Activated CD8-positive, alpha-beta T cell treated with anti-CD3 and anti-CD28 coated beads, Interleukin-2, amount 10 ng/mL, durations not matched to agents 7 days and 5 days (primary cell): Measurements from ENCODE around the gene FHIT. TPM values are rescaled to one million over a fixed set of nuclear protein-coding genes. Genes with fewer than 3 reads are reported as not detected.

Source experiments
- ATAC-seq: fragments of 150-1000 bp; cut with Tn5 transposase; one replicate; pipeline ENCODE4 v1.10.0; 2021; ENCODE audit warnings: moderate library complexity
- CTCF ChIA-PET: fragments of 350-600 bp; sonication (Branson Sonifier 250); formaldehyde crosslinking; loops from one replicate; lab custom pipeline; 2021; ENCODE audit warnings: antibody characterized with exemption; lab: Charles Lee
- POLR2A ChIA-PET: fragments of 350-600 bp; sonication (Branson Sonifier 250); formaldehyde crosslinking; loops from one replicate; lab custom pipeline; 2021; ENCODE audit warnings: antibody characterized with exemption; lab: Charles Lee
- DNase-seq: peaks from one replicate; pipeline ENCODE4 v3.0.0-alpha.2; 2020
- H3K27ac Mint-ChIP-seq: one replicate; pipeline ENCODE4 v1.8.0; 2021; ENCODE audit warnings: mild to moderate bottlenecking, mixed read lengths
- H3K27me3 Mint-ChIP-seq: one replicate; pipeline ENCODE4 v1.8.0; 2021; ENCODE audit warnings: low read depth, mixed read lengths
- H3K36me3 Mint-ChIP-seq: one replicate; pipeline ENCODE4 v1.8.0; 2021; ENCODE audit warnings: low read depth, mixed read lengths
- H3K4me1 Mint-ChIP-seq: one replicate; pipeline ENCODE4 v1.8.0; 2021; ENCODE audit warnings: low read depth, mixed read lengths
- H3K4me3 Mint-ChIP-seq: one replicate; pipeline ENCODE4 v1.8.0; 2021; ENCODE audit warnings: mild to moderate bottlenecking, mixed read lengths
- H3K9me3 Mint-ChIP-seq: one replicate; pipeline ENCODE4 v1.8.0; 2022; ENCODE audit warnings: mixed read lengths; ENCODE audit not compliant: insufficient read depth
- total RNA-seq, 2 experiments: library from RNA; stranded (reverse); gene quantifications; one replicate each; pipeline ENCODE4 v1.2.3, GENCODE V29; 2021

Gene FHIT
- total RNA-seq, 2 experiments from 2014 or later = 4.8 TPM

DNA sequence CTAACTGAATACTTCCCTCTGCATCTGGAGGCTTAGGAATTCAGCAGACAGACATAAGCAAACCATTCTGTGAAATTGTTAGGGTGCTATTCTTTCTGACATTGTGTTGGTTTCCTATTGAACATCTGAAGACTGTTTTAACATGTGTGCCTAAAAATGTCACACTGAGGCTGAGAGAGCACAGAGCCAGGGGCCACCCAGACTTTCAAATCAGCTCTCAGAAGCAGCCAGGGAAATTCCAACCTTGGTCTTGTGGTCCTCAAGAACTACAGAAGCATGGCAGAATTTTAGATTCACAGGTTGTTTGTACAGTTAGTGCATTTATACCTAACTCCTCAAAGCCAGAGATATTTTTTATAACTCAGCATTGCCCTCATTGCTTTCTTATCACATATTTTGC, 1272.3 kb downstream of the FHIT start:
- Mint-ChIP-seq H3K27ac (no peak overlapping the region), H3K4me1 (peaks cover 26% of the 10 kb centered on the region)
- CTCF ChIA-PET = interaction anchor here (0.6 to 1.6 kb wide), 2 partner anchors 121 to 347 kb away, joined by 3 to 7 read pairs; no protein-coding TSS in a partner anchor

DNA sequence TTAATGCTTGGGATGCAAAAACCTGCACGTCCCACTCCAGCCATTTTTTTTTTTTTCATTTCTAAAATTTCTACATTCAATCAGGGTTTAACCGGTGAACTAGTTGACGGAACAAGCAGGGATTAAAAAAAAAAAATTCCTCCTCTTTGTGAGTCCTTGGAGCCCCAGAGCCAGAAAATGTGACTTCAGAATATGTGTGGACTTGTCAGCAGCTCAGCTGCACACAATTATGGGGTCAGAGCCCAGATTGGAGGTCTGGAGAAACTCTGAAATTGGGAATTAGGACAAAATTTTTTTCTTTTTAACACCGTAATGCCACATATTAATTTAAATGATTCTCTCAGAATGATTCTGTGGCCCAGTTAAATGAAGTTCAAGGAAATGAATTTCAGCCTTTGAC, 1280.5 kb downstream of the FHIT start:
- DNase-seq = no peak
- no peaks in the 10 kb centered on the region for H3K27me3 Mint-ChIP-seq
- no peak overlapping the region for H3K27ac Mint-ChIP-seq
- peaks cover 3% of the 10 kb centered on the region for H3K36me3 Mint-ChIP-seq
- CTCF ChIA-PET = interaction anchor here (1.5 kb wide), 1 partner anchor 113 kb away, joined by 3 read pairs; no protein-coding TSS in a partner anchor
- peaks cover 5% of the 10 kb centered on the region for H3K9me3 Mint-ChIP-seq
- no peak overlapping the region for H3K4me3 Mint-ChIP-seq
- H3K4me1 Mint-ChIP-seq = no peaks in the 10 kb centered on the region
- ATAC-seq = no peak
- POLR2A ChIA-PET = interaction anchor here (0.6 kb wide), 2 partner anchors 169 to 171 kb away, joined by 3 to 4 read pairs; no protein-coding TSS in a partner anchor

More for the DNA sequence above, 1272.3 kb downstream of the FHIT start:
- Mint-ChIP-seq H3K9me3 (peaks cover 10% of the 10 kb centered on the region), H3K36me3 (peaks cover 13% of the 10 kb centered on the region), H3K4me3 (no peak overlapping the region), H3K27me3 (no peaks in the 10 kb centered on the region)
- POLR2A ChIA-PET = no interaction called here
- ATAC-seq (no peak), DNase-seq (no peak)

DNA sequence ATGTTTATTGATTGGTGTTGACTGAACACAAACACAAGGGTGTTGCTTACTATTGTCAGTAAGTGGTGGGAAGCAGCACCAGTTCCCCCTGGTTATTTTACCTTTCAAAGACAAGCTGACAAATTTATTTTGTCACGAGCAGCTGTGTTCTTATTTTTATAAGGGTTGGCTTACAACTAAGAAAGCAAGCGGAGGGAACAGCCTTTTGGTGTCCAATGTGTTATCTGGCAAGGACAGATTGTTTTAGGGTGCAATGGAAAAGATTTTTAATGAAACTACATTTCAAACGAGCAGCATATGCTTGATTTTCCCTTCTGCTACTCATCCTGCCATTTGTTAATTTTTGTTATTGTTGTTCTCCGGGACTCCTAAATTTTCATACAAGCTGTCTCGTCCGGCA, 1280.9 kb downstream of the FHIT start:
- Mint-ChIP-seq H3K4me3 (no peak overlapping the region), H3K4me1 (no peaks in the 10 kb centered on the region), H3K27ac (no peak overlapping the region), H3K27me3 (no peaks in the 10 kb centered on the region), H3K9me3 (peaks cover 5% of the 10 kb centered on the region), H3K36me3 (peaks cover 3% of the 10 kb centered on the region)
- CTCF ChIA-PET = interaction anchor here (1.5 kb wide), 1 partner anchor 113 kb away, joined by 3 read pairs; no protein-coding TSS in a partner anchor
- POLR2A ChIA-PET = interaction anchor here (0.6 kb wide), 2 partner anchors 169 to 171 kb away, joined by 3 to 4 read pairs; no protein-coding TSS in a partner anchor
- DNase-seq = no peak
- ATAC-seq = no peak

DNA sequence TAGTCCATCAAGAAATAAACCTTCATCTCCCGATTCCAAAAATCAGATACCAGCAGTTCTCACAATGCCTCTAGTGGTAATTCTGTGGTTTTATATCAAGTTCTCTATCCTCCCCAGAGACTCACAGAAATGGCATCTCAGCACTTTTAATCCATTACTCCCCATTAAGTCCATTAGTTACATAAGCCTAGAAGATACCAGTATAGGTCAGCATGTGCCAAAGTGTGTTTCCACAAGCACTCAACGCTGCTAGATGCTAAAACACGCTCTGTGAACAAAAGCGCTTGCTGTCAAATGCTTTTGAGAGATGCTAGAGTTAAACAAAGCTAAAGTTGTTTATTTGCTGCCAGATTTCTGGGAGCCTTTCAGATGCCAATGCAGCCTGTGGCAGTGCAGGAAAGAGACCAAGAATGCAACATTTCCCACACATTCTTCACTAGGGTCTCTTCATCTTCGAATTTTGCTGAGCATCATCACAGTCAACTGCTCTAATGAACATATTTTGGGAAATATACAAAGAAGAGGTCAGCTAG, 1282.7 kb downstream of the FHIT start:
- no peak overlapping the region for H3K4me3 Mint-ChIP-seq
- H3K27me3 Mint-ChIP-seq = no peaks in the 10 kb centered on the region
- no peak overlapping the region for H3K27ac Mint-ChIP-seq
- peaks cover 3% of the 10 kb centered on the region for H3K36me3 Mint-ChIP-seq
- H3K9me3 Mint-ChIP-seq = peaks cover 4% of the 10 kb centered on the region
- DNase-seq (no peak), ATAC-seq (no peak)
- POLR2A ChIA-PET = no interaction called here
- no peaks in the 10 kb centered on the region for H3K4me1 Mint-ChIP-seq
- CTCF ChIA-PET = no interaction called here

DNA sequence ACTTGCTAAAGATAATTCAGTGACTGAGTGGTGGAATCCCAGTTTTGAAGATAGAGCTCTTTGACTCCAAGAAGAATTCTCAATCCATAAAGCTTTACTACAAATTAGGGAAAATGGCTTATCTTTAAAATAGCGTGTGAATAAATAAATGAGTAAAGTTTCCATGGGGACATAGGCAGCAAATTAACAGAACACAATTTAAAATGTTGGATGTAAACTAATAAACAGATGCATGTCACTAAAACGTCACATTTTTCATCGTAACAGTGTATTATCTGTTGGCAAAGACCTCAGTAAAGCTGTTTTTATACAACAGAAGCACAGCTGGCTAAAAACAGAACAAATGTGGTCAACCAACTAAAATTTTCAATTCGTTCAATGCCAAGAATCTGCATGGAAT, 1287.6 kb downstream of the FHIT start:
- no peaks in the 10 kb centered on the region for H3K27me3 Mint-ChIP-seq
- H3K4me1 Mint-ChIP-seq = no peaks in the 10 kb centered on the region
- ATAC-seq = no peak
- H3K36me3 Mint-ChIP-seq = no peaks in the 10 kb centered on the region
- peaks cover 17% of the 10 kb centered on the region for H3K9me3 Mint-ChIP-seq
- no peak overlapping the region for H3K4me3 Mint-ChIP-seq
- CTCF ChIA-PET = interaction anchor here (0.7 kb wide), 1 partner anchor 10 kb away, joined by 3 read pairs; no protein-coding TSS in a partner anchor
- DNase-seq = no peak
- no peak overlapping the region for H3K27ac Mint-ChIP-seq
- POLR2A ChIA-PET = no interaction called here

DNA sequence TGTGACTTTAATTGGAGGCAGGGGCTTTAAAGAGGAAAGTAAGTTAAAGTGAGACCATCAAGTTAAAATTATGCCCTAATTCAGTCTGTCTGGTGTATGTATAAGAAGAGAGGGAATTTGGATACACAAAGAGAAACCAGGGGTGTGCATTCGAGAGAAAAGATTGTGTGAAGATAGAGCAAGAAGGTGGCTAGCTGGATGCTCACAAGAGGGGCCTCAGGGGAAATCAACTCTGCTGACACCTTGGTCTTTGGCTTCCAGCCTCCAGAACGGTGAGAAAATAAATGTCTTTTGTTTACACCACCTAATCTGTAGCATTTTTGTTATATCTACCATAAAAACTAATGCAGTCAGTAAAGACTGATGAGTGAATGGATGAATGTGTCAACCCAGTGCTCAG, 1294.1 kb downstream of the FHIT start:
- H3K4me1 Mint-ChIP-seq = peaks cover 5% of the 10 kb centered on the region

GRCh38 chr3:59953104-59953503, 1298.1 kb downstream of the FHIT start:
- ChIA-PET CTCF (no interaction called here), POLR2A (no interaction called here)
- Mint-ChIP-seq H3K27ac (no peak overlapping the region), H3K9me3 (no peaks in the 10 kb centered on the region), H3K27me3 (no peaks in the 10 kb centered on the region), H3K4me3 (no peak overlapping the region), H3K36me3 (peaks cover 15% of the 10 kb centered on the region), H3K4me1 (peaks cover 5% of the 10 kb centered on the region)
- ATAC-seq (no peak), DNase-seq (no peak)

More for the DNA sequence above, 1294.1 kb downstream of the FHIT start:
- H3K4me3 Mint-ChIP-seq = no peak overlapping the region
- H3K27me3 Mint-ChIP-seq = no peaks in the 10 kb centered on the region
- peaks cover 18% of the 10 kb centered on the region for H3K9me3 Mint-ChIP-seq
- ATAC-seq = no peak
- H3K27ac Mint-ChIP-seq = no peak overlapping the region
- DNase-seq = no peak
- ChIA-PET CTCF (interaction anchor here (1.4 kb wide), 1 partner anchor 23 kb away, joined by 3 read pairs; no protein-coding TSS in a partner anchor), POLR2A (no interaction called here)
- peaks cover 11% of the 10 kb centered on the region for H3K36me3 Mint-ChIP-seq

GRCh38 chr3:59949311-59949710, 1301.9 kb downstream of the FHIT start:
- Mint-ChIP-seq H3K36me3 (peaks cover 4% of the 10 kb centered on the region), H3K4me3 (no peak overlapping the region), H3K9me3 (peaks cover 7% of the 10 kb centered on the region), H3K27me3 (no peaks in the 10 kb centered on the region), H3K4me1 (no peaks in the 10 kb centered on the region), H3K27ac (no peak overlapping the region)
- DNase-seq (no peak), ATAC-seq (no peak)
- ChIA-PET POLR2A (no interaction called here), CTCF (no interaction called here)

DNA sequence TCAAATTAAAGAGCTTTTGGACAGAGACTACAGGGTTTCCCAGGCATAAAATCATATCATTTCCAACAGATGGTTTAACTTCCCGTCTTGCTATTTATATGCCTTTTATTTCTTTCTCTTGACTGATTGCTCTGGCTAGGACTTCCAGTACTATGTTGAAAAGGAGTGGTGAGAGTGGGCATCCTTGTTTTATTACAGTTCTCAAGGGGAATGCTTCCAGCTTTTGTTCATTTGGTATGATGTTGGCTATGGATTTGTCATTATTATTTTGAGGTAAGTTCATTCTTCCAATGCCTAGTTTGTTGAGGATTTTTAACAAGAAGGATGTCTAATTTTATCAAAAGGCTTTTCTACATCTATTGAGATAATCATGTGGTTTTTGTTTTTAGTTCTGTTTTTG, 1304.9 kb downstream of the FHIT start:
- Mint-ChIP-seq H3K36me3 (peaks cover 4% of the 10 kb centered on the region), H3K4me1 (peaks cover under 1% of the 10 kb centered on the region), H3K4me3 (no peak overlapping the region), H3K27ac (no peak overlapping the region), H3K27me3 (no peaks in the 10 kb centered on the region), H3K9me3 (peaks cover 7% of the 10 kb centered on the region)
- DNase-seq = no peak
- ChIA-PET CTCF (no interaction called here), POLR2A (no interaction called here)
- no peak for ATAC-seq

- H3K27me3 Mint-ChIP-seq = no peaks in the 10 kb centered on the region
- no peaks in the 10 kb centered on the region for H3K36me3 Mint-ChIP-seq
- ChIA-PET POLR2A (no interaction called here), CTCF (interaction anchor here (0.8 kb wide), 1 partner anchor 83 kb away, joined by 3 read pairs; no protein-coding TSS in a partner anchor)
- H3K4me1 Mint-ChIP-seq = peaks cover 10% of the 10 kb centered on the region
- H3K27ac Mint-ChIP-seq = no peak overlapping the region
- no peak for DNase-seq
- H3K9me3 Mint-ChIP-seq = no peaks in the 10 kb centered on the region
- no peak overlapping the region for H3K4me3 Mint-ChIP-seq
- no peak for ATAC-seq
These were observed 1310.5 kb downstream of the FHIT start for GRCh38 chr3:59940718-59941117.

DNA sequence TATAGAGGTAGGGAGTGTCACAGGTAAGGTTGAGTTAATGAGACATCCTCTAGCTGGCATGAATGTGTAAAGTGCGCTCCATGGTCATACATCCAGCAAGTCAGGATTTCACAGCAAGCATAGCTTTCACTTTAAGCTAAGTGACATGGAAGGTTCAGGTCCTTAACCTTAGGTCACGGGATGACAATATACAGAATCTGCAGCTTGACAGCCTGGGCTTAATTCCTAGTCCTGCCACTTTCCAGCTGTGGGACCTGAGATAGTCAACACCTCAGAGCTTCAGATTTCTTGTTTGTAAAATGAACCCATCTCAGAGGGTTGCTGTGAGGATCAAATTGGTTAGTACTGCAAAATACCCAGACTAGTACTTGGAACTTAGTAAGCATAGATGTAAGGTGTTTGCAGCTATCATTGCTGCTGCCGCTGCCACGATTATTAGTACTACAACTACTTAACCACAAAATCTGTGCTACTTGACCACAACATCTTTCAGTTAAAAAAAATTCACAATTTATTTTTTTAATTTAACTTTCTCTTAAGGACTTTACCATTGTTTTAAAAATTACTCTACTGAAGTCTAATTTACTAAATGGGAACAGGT, 1311.3 kb downstream of the FHIT start:
- Mint-ChIP-seq H3K27ac (no peak overlapping the region), H3K4me3 (no peak overlapping the region), H3K27me3 (no peaks in the 10 kb centered on the region), H3K4me1 (peaks cover 16% of the 10 kb centered on the region), H3K9me3 (peaks cover 5% of the 10 kb centered on the region), H3K36me3 (peaks cover 3% of the 10 kb centered on the region)
- no peak for DNase-seq
- ChIA-PET POLR2A (no interaction called here), CTCF (interaction anchor here (0.8 kb wide), 1 partner anchor 82 kb away, joined by 3 read pairs; no protein-coding TSS in a partner anchor)
- no peak for ATAC-seq

DNA sequence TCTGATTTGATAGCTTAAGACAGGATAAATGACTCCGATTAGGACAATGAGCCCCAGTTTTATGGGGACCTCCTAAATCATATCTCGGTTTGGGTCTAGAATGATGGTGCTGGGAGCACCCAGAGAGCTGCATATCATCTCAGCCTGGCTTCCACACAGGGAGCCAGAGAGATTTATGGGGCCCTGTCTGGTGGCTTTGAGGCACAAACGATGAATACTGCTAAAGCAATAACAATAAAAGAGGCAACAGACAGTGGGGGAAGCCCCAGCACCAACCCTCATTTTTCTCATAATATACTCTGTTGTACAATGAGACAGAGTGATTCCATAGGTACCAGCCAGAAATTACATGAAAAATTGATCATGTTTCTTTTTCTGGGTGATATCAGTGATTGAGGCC, 1312.4 kb downstream of the FHIT start:
- CTCF ChIA-PET = no interaction called here
- no peak for ATAC-seq
- H3K27ac Mint-ChIP-seq = no peak overlapping the region
- H3K4me3 Mint-ChIP-seq = no peak overlapping the region
- peaks cover 5% of the 10 kb centered on the region for H3K9me3 Mint-ChIP-seq
- POLR2A ChIA-PET = no interaction called here
- H3K36me3 Mint-ChIP-seq = peaks cover 5% of the 10 kb centered on the region
- H3K4me1 Mint-ChIP-seq = peaks cover 22% of the 10 kb centered on the region
- no peak for DNase-seq
- H3K27me3 Mint-ChIP-seq = no peaks in the 10 kb centered on the region
